KBM-7 (cell line): Measurements from ENCODE around the gene MED28.
"Not testable (repeated sequence)": the region's sequence is repeated elsewhere in the genome, so short reads cannot be mapped to it uniquely, and the experiment has no call there.

ENCODE experiments used
- DNase-seq: peaks from one replicate; pipeline ENCODE4 v3.0.0-alpha.2; 2015
- in situ Hi-C: fragments of 300-500 bp; cut with MboI; formaldehyde crosslinking; loops from 2 replicates; pipeline ENCODE4 v1.14.3; 2020; ENCODE audit warnings: low sequenced_read_pairs, low pct_unique_long_range_greater_than_20kb, mixed read lengths

MED28 gene, protein sequence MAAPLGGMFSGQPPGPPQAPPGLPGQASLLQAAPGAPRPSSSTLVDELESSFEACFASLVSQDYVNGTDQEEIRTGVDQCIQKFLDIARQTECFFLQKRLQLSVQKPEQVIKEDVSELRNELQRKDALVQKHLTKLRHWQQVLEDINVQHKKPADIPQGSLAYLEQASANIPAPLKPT

DNA sequence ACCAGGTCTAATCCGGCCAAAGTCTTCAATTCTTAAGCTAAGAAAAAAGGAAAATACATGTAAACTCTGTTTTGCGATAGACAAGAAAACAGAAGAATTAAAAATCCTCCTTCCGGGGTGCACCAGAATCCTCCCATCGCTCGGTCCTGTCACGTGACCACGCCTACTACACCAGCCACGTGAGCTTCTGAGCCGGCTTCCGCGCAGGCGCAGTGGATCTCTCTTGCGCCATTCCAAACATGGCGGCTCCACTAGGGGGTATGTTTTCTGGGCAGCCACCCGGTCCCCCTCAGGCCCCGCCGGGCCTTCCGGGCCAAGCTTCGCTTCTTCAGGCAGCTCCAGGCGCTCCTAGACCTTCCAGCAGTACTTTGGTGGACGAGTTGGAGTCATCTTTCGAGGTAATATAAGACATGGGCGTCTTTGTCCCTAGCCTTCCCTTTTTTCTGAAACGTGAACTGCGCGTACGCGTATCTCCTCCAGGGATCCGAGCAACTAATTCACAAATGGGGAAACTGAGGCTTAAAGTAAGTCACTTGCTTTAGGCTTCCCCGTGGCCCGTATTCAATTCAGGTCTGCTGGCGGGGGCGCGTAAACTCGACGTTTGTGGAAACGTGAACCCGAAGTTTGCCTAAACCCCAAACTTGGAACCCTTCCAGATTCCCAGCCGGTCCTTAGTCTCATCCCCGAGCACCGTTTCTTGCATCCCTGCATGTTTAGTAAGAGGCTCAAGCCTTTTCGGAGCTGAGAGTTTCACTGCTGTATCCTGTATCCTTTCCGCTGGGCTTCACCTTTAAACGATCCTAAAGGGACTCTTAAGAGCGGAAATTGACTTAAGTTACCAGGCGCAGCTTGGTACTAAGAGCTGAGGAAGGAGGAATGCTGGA lies at the start of gene MED28:
Gene MED28 (plus strand): TSS at position 226 of the 884 bp plus-strand sequence. CDS start 14 bp downstream, at position 240.
- in situ Hi-C loops, result no loop called here
- DNase-seq, result peak; percentile 92

DNA sequence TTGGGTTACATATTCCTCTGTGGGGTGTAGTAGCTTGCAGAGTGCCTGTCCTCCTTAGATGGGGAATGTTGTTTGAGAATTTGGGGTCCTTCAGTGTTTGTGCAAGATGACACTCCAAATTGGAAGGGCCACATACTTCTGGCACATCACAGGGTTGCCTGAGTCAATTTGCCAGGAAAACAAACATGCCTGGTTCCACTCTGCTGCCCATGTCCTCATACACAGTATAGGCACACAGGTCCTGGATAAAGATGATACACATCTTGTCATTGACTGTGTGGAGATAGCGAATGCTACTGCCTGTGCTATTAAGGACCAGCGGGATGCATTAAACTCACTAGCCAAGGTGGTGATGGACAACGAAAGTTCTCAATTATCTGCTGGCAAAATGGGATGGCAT lies 48.6 kb upstream of the MED28 start:
- in situ Hi-C loops, result no loop called here
- no peak for DNase-seq

DNA sequence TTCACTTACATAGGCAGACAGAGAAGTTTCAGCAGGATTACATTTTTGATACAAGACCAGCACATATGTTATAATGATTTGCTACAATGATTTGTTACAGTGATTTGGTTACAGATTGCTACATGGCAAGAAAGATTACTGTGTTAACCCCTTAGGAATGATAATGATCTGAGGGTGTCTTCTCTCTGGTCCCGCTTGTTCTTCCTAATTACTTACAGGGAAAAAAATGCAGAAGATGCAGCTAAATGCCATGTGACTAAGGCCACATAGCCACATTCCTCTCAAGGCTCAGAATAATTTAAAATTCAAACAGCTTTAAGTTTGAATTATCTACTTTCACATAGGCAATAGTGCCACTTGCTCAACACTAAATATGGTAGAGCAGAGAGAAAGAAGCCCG lies 47.2 kb upstream of the MED28 start:
- DNase-seq, result no peak
- in situ Hi-C loops, result no loop called here

DNA sequence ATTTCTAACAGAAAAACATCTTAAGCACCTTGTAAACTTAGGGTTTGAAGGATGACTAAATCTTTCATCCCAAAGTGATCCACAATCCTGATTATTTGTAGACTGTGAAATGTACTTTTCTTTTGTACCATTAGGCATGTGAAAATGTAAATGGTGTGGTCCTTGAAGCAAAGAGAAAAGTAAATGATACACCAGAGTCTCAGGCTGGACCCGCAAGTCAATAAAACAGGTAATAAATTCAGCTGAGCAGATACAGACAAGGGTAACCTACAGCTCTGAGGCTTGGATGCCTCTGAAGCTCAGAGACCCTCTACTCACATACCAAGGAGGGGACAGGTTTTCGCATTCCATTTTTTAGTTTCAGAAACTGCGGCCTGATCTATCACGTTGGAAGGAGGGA lies 40.2 kb upstream of the MED28 start:
- no peak for DNase-seq
- in situ Hi-C loops, result no loop called here

DNA sequence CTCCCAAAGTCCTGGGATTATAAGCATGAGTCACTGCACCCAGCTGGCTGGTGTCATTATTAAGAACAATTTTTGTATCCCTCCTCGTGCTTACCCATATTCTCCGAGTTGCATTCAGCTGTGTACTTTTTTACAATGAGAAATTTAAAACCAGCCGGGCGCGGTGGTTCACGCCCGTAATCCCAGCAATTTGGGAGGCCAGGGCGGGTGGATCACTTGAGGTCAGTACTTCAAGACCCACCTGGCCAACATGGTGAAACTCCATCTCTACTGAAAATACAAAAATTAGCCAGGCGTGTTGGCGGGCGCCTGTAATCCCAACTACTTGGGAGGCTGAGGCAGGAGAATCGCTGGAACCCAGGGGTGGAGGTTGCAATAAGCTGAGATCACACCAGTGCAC lies 39.3 kb upstream of the MED28 start:
- in situ Hi-C loops, DNase-seq: not testable (repeated sequence)

DNA sequence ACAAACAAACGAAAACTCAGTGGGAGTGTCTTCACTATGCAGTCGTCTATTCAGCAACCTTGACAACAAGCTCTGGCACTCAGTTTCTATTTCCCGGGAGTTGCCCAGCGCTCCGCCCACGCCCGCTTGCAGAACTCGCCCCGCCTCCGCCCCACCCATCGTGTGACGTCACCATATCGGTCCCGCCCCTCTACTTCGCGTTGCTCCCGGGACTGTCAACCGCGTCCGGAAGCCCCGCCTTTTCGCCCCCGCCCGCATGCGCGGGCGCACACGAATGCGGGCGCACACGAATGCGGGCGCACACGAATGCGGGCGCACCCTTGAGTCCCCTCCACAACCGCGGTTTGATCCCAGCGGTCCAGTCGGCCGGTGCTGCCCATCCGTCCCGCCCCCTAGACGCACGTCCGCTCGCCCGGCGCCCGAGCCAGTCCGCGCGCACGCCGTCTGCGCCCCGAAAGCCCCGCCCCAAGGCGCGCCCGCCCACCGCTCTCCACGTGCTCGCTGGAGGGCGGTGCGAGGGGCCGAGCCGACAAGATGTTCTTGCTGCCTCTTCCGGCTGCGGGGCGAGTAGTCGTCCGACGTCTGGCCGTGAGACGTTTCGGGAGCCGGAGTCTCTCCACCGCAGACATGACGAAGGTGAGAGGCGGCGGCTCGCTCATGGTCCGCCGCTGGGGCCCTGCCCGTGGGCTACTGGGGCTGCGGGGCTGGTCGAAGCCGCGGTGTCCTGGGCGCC lies 37.3 kb upstream of the MED28 start, which contains the start of gene LAP3:
Gene LAP3 (plus strand): TSS at position 267 of the 733 bp plus-strand sequence. CDS start 268 bp downstream, at position 535.
- in situ Hi-C loops, result no loop called here
- peak; percentile 94 for DNase-seq

DNA sequence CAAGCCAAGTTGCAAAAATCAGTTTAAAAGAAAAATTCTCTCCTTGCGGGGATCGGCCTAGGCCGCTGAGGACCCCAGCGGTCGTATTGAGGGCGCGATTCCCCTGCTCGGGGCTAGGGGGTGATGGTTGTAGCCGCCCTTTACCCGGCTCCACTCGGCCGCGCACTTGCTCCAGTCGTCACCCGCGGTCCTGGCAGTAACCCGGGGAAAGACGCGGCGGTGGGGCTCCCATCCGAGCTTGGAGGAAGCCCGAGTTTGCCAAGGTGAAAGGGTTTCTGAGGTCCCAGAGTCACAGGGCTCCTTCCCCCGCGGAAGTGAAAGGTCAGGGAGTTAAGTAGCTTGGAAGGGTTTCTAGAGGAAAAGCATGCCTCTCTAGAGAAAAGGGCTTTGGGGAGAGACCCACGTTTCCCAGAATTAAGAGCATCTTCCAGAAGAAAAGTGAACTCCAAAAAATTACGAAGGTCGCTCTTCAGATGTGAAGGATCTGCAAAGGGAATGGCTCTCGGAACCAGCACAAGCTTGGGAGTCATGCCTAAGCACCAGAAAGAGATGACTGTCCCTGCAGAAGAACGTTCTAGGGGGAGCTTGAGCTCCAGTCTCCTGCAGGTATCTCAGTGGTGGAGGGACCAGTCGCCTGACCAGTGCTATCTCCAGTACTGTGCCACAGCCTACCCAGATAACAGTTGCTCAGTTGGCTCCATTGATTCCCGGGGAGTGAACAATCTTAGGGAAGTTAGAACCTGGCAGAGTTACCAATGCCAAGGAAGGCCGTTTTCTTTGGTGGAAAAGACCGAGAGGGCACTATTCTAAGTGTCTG lies 36.6 kb upstream of the MED28 start:
- DNase-seq, result peak; percentile 37
- in situ Hi-C loops, result no loop called here

DNA sequence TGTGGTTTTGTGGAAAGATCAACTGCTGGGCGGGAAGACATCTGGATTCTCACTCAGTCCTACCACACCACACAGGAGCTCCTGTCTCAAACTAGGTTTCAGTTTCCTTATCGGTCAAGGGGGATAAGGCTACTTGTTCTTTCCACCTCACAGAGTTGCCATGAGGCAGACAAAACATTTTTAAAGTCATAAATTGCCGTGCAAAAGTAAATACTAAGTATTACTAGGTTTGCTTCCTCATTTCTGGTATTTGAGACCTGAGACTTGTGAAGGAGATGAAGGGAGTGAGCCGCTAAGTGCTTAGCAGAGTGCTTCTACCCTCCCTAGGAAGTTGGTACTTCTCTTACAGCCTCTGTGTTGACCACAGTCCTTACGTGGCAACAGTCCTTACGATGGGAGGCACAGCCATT lies 36.0 kb upstream of the MED28 start:
- peak; percentile 63 for DNase-seq

DNA sequence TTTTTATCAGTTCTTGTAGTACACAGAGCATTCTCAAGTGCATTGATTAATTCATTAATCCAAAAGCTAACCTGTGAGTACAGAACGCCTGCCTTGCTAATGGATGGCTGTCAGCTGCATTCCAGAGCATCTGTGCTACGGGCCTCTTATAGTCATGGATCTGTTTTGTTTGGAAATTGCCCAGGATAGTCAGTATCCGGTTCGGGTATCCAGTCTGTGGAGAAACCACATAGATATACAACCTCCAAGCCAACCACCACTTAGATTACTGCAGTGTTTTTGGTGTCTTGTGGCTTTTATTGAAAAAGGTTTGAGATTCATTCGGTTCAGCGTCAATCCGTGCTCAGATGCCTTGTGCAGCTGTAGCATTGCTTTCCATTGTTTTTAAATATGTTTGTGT lies 33.5 kb upstream of the MED28 start:
- DNase-seq, result no peak
- in situ Hi-C loops, result no loop called here

More for the DNA sequence above, 36.0 kb upstream of the MED28 start:
- in situ Hi-C loops, result no loop called here

DNA sequence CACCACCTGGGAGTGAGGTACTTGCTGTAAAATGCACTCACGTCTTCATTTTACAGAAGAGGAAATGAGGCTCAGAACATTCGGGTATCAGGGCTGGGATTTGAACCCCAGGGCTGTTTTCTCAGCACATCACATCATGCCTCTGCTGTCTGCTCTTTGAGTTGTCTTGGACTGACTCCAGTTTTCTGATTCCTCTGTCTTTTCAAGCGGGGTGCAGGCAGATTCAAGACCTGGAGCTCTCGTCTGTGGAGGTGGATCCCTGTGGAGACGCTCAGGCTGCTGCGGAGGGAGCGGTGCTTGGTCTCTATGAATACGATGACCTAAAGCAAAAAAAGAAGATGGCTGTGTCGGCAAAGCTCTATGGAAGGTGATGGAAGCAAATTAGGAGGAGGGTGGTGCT lies 31.2 kb upstream of the MED28 start:
- DNase-seq, result no peak
- in situ Hi-C loops, result no loop called here

DNA sequence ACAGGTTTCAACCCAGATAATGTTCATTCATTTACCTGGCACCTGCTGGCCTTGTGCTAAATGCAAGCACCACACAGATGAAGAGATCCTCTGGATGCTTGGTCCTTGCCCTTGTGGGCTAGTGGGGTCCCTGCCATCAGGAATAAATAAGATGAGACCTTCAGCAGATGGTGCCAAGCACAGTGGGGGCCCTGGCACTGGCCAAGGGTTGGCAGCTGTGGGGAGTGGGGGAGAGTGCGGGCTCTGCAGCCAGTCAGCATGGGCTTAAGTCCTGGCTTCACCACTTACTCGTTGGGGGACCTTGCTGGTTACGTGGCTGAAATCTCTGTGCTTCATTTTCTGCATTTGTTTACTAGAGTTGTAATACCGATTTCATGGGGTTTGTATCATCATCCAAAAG lies 30.5 kb upstream of the MED28 start:
- no peak for DNase-seq
- in situ Hi-C loops, result no loop called here

DNA sequence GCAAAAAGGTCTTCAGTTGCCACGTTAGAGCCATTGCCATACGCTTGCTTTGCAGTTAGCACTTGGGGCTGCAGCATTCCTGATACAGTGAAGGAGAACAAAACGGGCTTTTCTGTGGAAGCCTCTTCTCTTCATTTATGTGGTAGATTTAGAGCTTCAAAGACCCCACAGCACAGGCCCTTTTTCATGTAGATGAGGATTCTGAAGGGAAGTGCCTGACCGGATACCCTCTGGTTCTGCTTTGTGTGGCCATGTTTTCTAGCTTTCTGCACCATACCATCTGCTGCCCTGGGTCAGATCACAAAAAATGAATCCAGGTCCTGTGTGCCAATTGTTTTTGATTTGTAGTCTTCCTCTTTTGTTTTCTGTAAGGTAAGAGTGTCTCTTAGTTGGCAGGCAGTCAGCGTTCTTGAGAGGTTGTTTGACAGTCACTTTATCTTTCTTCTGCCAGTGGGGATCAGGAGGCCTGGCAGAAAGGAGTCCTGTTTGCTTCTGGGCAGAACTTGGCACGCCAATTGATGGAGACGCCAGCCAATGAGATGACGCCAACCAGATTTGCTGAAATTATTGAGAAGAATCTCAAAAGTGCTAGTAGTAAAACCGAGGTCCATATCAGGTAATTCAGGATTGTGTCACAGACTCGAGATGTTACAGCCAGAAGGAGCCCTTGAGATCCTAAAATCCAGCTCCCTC lies 29.8 kb upstream of the MED28 start:
- DNase-seq, result no peak
- in situ Hi-C loops, result no loop called here

DNA sequence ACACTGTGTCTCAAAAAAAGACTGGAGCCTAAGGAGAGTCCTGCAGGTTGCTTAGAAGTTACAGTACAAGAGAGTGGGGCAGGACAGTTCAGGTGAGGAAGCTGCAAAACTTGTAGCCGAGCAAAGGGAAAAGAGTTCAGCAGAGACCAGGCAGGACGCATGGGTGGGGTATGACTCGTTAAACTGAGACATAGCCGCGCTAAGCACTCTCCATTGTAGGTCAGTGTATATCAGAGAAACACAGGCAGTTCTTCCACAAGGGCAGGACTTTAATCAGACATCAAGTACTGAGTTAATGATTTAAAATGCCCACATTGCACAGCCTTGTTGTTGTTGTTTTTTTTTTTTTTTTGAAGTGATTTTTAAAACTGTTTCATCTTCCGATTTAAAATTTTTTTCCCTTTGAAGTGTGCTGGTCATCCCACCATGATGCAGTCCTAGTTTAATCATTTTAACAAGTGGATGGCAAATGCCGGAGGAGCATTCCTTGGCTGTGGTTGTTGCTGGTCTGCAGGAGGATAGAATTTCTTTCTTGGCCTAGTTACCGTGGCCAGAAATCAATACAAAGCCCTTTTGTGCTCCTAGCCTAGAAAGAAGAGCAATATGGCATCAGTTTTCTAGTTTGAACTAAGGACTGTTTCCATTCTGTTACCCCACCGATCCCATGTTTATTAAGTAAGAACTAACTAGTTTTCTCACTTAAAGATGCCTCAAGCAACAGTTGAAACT lies 27.2 kb upstream of the MED28 start:
- DNase-seq, result no peak
- in situ Hi-C loops, result no loop called here

DNA sequence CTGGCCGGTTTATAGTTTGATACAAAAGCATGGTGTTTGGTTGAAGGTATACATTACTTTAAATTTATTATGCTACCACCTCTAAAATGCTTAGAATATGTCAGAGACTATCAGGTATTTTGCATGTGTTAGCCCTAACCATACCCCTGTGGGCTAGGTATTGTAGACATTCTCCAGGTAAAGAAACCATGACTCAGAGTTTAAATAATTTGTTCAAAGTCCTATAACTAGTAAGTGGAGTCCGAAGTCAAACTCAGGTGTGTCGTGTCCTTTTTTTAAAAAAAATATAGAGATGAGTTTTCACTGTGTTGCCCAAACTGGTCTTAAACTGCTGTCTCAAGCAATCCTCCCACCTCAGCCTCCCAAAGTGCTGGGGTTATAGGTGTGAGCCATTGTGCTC lies 25.1 kb upstream of the MED28 start:
- DNase-seq, result no peak
- in situ Hi-C loops, result no loop called here

DNA sequence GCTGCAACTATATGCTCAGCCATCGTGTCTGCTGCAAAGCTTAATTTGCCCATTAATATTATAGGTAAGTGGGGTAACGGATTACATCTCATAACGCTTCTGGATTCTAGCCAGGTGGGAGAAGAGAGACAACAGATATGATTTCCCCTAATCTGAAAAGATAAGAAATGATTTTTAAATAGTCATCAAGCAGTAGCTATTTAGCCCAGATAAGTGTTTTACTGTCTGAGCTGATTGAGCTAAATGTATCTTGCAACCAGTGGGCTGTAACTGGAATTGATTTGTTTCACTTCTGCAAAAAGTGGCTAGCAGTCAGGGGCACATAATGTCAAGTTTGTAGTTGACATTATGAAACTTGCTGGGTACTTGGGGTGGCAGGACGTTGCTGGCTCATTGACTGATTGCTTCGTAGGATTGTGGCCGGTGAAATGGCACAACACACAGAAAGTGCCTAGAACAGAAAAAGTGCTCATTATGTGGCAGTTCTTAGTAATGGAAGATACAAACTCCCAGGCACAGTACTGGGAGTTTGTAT lies 18.9 kb upstream of the MED28 start:
- in situ Hi-C loops, result no loop called here
- no peak for DNase-seq

DNA sequence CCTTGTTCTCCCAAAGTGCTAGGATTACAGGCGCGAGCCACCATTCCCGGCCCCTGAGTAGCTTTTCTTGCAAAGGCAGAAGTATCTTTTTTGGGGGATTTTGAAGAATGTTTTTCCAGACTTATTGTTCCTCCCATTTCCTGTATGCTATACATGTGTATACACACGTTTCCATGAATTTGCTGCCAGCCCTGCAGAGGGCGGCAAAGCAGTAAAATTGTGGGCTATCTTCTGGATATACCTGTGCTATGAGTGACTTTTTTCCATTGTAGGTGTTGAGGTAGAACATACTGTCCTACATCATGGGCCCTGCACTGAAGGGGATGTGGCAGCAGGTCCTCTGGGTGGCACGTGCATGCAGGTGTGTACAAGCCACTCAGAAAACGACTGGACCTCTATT lies 16.9 kb upstream of the MED28 start:
- peak; percentile 14 for DNase-seq
- in situ Hi-C loops, result no loop called here

DNA sequence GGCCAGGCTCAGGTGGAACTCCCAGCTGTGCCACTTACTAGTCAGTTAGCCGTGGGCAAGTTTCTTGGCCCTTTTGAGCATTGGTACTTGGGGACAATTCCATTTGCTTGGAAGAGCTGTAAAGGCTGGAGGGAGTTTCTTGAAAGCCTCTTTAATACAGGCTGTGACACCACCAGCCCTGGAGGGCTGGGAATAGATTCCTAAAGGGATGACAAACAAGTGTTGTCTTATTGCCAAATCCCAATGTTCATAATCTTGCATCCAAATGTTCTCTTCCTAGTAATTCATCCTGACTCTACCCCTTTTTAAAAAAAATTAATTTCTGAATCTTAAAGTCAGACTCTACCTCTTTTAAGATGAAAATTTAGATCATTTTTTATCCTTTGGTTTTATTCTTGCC lies 14.6 kb upstream of the MED28 start:
- DNase-seq, result no peak
- in situ Hi-C loops, result no loop called here

DNA sequence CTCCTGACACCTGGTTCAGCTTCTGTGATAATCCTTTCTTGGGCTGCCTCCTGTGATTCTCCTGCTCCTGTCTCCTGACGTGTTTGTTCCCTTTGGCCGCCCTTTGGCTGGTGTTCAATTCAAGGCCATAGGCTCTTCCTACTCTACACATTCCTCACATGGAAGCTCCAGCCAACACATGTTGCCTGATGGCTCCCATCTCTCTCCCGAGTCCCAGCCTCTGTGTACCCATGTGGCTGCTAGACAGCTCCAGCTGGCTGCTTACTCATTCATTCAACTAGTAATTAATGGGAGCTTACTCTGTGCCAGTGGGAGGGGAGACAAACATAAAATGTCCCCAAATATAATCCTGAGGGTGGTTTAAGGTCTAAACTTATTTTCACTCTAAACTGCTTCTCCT lies 9.2 kb upstream of the MED28 start:
- DNase-seq, result no peak
- in situ Hi-C loops, result no loop called here
